NCI-H510A (cell line): ENCODE results near the gene IPO9.
A peak's percentile ranks its signal among the peaks of the same experiment; 100 is the strongest.
"Not testable (repeated sequence)": the region's sequence is repeated elsewhere in the genome, so short reads cannot be mapped to it uniquely, and the experiment has no call there.

ENCODE experiments used
- DNase-seq: peaks from one replicate; lab custom pipeline; 2025; lab: John Stamatoyannopoulos, UW

Gene IPO9

GRCh38 chr1:201809876-201810275, 19.1 kb upstream of the IPO9 start:
- no peak for DNase-seq

- DNase-seq, result no peak
Measured at GRCh38 chr1:201810466-201811216, 18.3 kb upstream of the IPO9 start.

GRCh38 chr1:201813226-201813625, 15.7 kb upstream of the IPO9 start:
- DNase-seq, result no peak

- no peak for DNase-seq
Measured at GRCh38 chr1:201816309-201816854, 12.6 kb upstream of the IPO9 start.

GRCh38 chr1:201818971-201819750, 9.8 kb upstream of the IPO9 start:
- no peak for DNase-seq

GRCh38 chr1:201820413-201820812, 8.5 kb upstream of the IPO9 start:
- no peak for DNase-seq

- DNase-seq, result no peak
Measured at GRCh38 chr1:201825245-201825644, 3.7 kb upstream of the IPO9 start.

GRCh38 chr1:201826830-201827229, 2.1 kb upstream of the IPO9 start:
- DNase-seq, result no peak

- no peak for DNase-seq
Measured at GRCh38 chr1:201827321-201828216, 1.4 kb upstream of the IPO9 start.

GRCh38 chr1:201828217-201828819, 639 bp upstream of the IPO9 start:
- peak; percentile 4 for DNase-seq

- DNase-seq, result no peak
Measured at GRCh38 chr1:201831371-201831770, 2.4 kb downstream of the IPO9 start.

- no peak for DNase-seq
Measured at GRCh38 chr1:201834621-201835020, 5.7 kb downstream of the IPO9 start.

- no peak for DNase-seq
Measured at GRCh38 chr1:201838381-201838780, 9.4 kb downstream of the IPO9 start.

GRCh38 chr1:201839089-201839488, 10.1 kb downstream of the IPO9 start:
- DNase-seq, result not testable (repeated sequence)

- no peak for DNase-seq
Measured at GRCh38 chr1:201840055-201840454, 11.1 kb downstream of the IPO9 start.

- DNase-seq, result no peak
Measured at GRCh38 chr1:201840490-201840889, 11.5 kb downstream of the IPO9 start.

GRCh38 chr1:201841265-201841912, 12.4 kb downstream of the IPO9 start:
- no peak for DNase-seq

- DNase-seq, result no peak
Measured at GRCh38 chr1:201842472-201843027, 13.6 kb downstream of the IPO9 start.

GRCh38 chr1:201845331-201846083, 16.6 kb downstream of the IPO9 start:
- DNase-seq, result no peak

- DNase-seq, result no peak
Measured at GRCh38 chr1:201847150-201847549, 18.2 kb downstream of the IPO9 start.
